ENCODE results near the gene CEP164. TPM values are rescaled to one million over a fixed set of nuclear protein-coding genes. Genes with fewer than 3 reads are reported as not detected.

Gene CEP164
- total RNA-seq, 2 experiments from 2014 or later = 29.3 to 32.6 TPM

GRCh38 chr11:117410861-117411710 is 83.4 kb downstream of the CEP164 start:
- Mint-ChIP-seq H3K36me3 (peaks cover 22% of the 10 kb centered on the region), H3K9me3 (peaks cover 5% of the 10 kb centered on the region), H3K27ac (no peak overlapping the region), H3K4me3 (no peak overlapping the region), H3K27me3 (no peaks in the 10 kb centered on the region), H3K4me1 (ENCODE audit: low read depth) (no peaks in the 10 kb centered on the region)
- POLR2A ChIA-PET = interaction anchor here (1.1 kb wide), 1 partner anchor 83 kb away, joined by 3 read pairs; the partner anchor contains the start of gene CEP164
- CTCF ChIA-PET = interaction anchor here (6.1 kb wide), 1 partner anchor 15 kb away, joined by 31 read pairs; no protein-coding TSS in a partner anchor
- intact Hi-C loops (cut with micrococcal nuclease) = no loop called here
- DNase-seq = no peak

GRCh38 chr11:117411736-117412135 is 84.1 kb downstream of the CEP164 start:
- H3K36me3 Mint-ChIP-seq = peaks cover 16% of the 10 kb centered on the region
- no peaks in the 10 kb centered on the region for H3K4me1 Mint-ChIP-seq (ENCODE audit: low read depth)
- DNase-seq = no peak
- H3K27me3 Mint-ChIP-seq = no peaks in the 10 kb centered on the region
- H3K4me3 Mint-ChIP-seq = no peak overlapping the region
- POLR2A ChIA-PET = interaction anchor here (0.7 to 1.1 kb wide), 2 partner anchors 21 to 84 kb away, joined by 3 read pairs; partner anchors contain the start of gene CEP164
- H3K27ac Mint-ChIP-seq = no peak overlapping the region
- intact Hi-C loops (cut with micrococcal nuclease) = no loop called here
- CTCF ChIA-PET = interaction anchor here (6.1 kb wide), 1 partner anchor 14 kb away, joined by 31 read pairs; no protein-coding TSS in a partner anchor
- H3K9me3 Mint-ChIP-seq = no peaks in the 10 kb centered on the region

- H3K4me3 Mint-ChIP-seq = no peak overlapping the region
- H3K27me3 Mint-ChIP-seq = no peaks in the 10 kb centered on the region
- intact Hi-C loops (cut with micrococcal nuclease) = no loop called here
- H3K9me3 Mint-ChIP-seq = no peaks in the 10 kb centered on the region
- H3K36me3 Mint-ChIP-seq = peaks cover 16% of the 10 kb centered on the region
- CTCF ChIA-PET = interaction anchor here (6.1 kb wide), 1 partner anchor 14 kb away, joined by 31 read pairs; no protein-coding TSS in a partner anchor
- DNase-seq = no peak
- POLR2A ChIA-PET = interaction anchor here (0.7 kb wide), 1 partner anchor 21 kb away, joined by 3 read pairs; no protein-coding TSS in a partner anchor
- no peak overlapping the region for H3K27ac Mint-ChIP-seq
- no peaks in the 10 kb centered on the region for H3K4me1 Mint-ChIP-seq (ENCODE audit: low read depth)
Observed at GRCh38 chr11:117412176-117412575, 84.5 kb downstream of the CEP164 start.

- POLR2A ChIA-PET = no interaction called here
- Mint-ChIP-seq H3K4me1 (ENCODE audit: low read depth) (no peaks in the 10 kb centered on the region), H3K9me3 (no peaks in the 10 kb centered on the region)
Observed at GRCh38 chr11:117412653-117413275, 85.1 kb downstream of the CEP164 start.

GRCh38 chr11:117413616-117414015 is 86.0 kb downstream of the CEP164 start:
- no peaks in the 10 kb centered on the region for H3K27me3 Mint-ChIP-seq
- H3K27ac Mint-ChIP-seq = no peak overlapping the region
- ChIA-PET CTCF (interaction anchor here (0.6 to 6.1 kb wide), 3 partner anchors 12 to 208 kb away, joined by 3 to 31 read pairs (median 3); no protein-coding TSS in a partner anchor), POLR2A (no interaction called here)
- peaks cover 9% of the 10 kb centered on the region for H3K36me3 Mint-ChIP-seq
- intact Hi-C loops (cut with micrococcal nuclease) = no loop called here
- no peak overlapping the region for H3K4me3 Mint-ChIP-seq
- no peak for DNase-seq
- no peaks in the 10 kb centered on the region for H3K4me1 Mint-ChIP-seq (ENCODE audit: low read depth)
- no peaks in the 10 kb centered on the region for H3K9me3 Mint-ChIP-seq

More at GRCh38 chr11:117412653-117413275, 85.1 kb downstream of the CEP164 start:
- Mint-ChIP-seq H3K27me3 (no peaks in the 10 kb centered on the region), H3K36me3 (peaks cover 14% of the 10 kb centered on the region), H3K4me3 (no peak overlapping the region), H3K27ac (no peak overlapping the region)
- CTCF ChIA-PET = interaction anchor here (1.3 to 6.1 kb wide), 2 partner anchors 13 to 208 kb away, joined by 3 to 31 read pairs; no protein-coding TSS in a partner anchor
- DNase-seq = no peak
- intact Hi-C loops (cut with micrococcal nuclease) = no loop called here

GRCh38 chr11:117414724-117415123 is 87.1 kb downstream of the CEP164 start:
- Mint-ChIP-seq H3K4me1 (ENCODE audit: low read depth) (no peaks in the 10 kb centered on the region), H3K4me3 (no peak overlapping the region), H3K36me3 (peaks cover 5% of the 10 kb centered on the region), H3K27me3 (no peaks in the 10 kb centered on the region), H3K9me3 (no peaks in the 10 kb centered on the region), H3K27ac (no peak overlapping the region)
- CTCF ChIA-PET = interaction anchor here (6.1 kb wide), 1 partner anchor 11 kb away, joined by 31 read pairs; no protein-coding TSS in a partner anchor
- intact Hi-C loops (cut with micrococcal nuclease) = no loop called here
- POLR2A ChIA-PET = no interaction called here
- no peak for DNase-seq

GRCh38 chr11:117415358-117415896 is 87.8 kb downstream of the CEP164 start:
- no peaks in the 10 kb centered on the region for H3K27me3 Mint-ChIP-seq
- DNase-seq = no peak
- no peaks in the 10 kb centered on the region for H3K9me3 Mint-ChIP-seq
- H3K36me3 Mint-ChIP-seq = peaks cover 2% of the 10 kb centered on the region
- CTCF ChIA-PET = interaction anchor here (6.1 kb wide), 1 partner anchor 10 kb away, joined by 31 read pairs; no protein-coding TSS in a partner anchor
- no peak overlapping the region for H3K27ac Mint-ChIP-seq
- intact Hi-C loops (cut with micrococcal nuclease) = no loop called here
- H3K4me1 Mint-ChIP-seq (ENCODE audit: low read depth) = no peaks in the 10 kb centered on the region
- POLR2A ChIA-PET = no interaction called here
- no peak overlapping the region for H3K4me3 Mint-ChIP-seq

GRCh38 chr11:117417342-117417741 is 89.7 kb downstream of the CEP164 start:
- no peaks in the 10 kb centered on the region for H3K4me1 Mint-ChIP-seq (ENCODE audit: low read depth)
- H3K27ac Mint-ChIP-seq = no peak overlapping the region
- no peak overlapping the region for H3K4me3 Mint-ChIP-seq
- no peaks in the 10 kb centered on the region for H3K9me3 Mint-ChIP-seq
- no peak for DNase-seq
- ChIA-PET POLR2A (no interaction called here), CTCF (interaction anchor here (0.7 kb wide), 1 partner anchor 9 kb away, joined by 3 read pairs; no protein-coding TSS in a partner anchor)
- H3K36me3 Mint-ChIP-seq = peaks cover 2% of the 10 kb centered on the region
- intact Hi-C loops (cut with micrococcal nuclease) = no loop called here
- no peaks in the 10 kb centered on the region for H3K27me3 Mint-ChIP-seq

- Mint-ChIP-seq H3K36me3 (no peaks in the 10 kb centered on the region), H3K4me1 (ENCODE audit: low read depth) (no peaks in the 10 kb centered on the region), H3K9me3 (no peaks in the 10 kb centered on the region), H3K4me3 (no peak overlapping the region), H3K27me3 (no peaks in the 10 kb centered on the region), H3K27ac (no peak overlapping the region)
- POLR2A ChIA-PET = no interaction called here
- intact Hi-C loops (cut with micrococcal nuclease) = no loop called here
- no peak for DNase-seq
- CTCF ChIA-PET = interaction anchor here (0.7 kb wide), 1 partner anchor 8 kb away, joined by 3 read pairs; no protein-coding TSS in a partner anchor
Observed at GRCh38 chr11:117417856-117418255, 90.2 kb downstream of the CEP164 start.

- DNase-seq = no peak
- intact Hi-C loops (cut with micrococcal nuclease) = no loop called here
- POLR2A ChIA-PET = no interaction called here
- Mint-ChIP-seq H3K4me1 (ENCODE audit: low read depth) (no peaks in the 10 kb centered on the region), H3K27me3 (no peaks in the 10 kb centered on the region), H3K4me3 (no peak overlapping the region), H3K27ac (no peak overlapping the region), H3K9me3 (no peaks in the 10 kb centered on the region), H3K36me3 (no peaks in the 10 kb centered on the region)
- CTCF ChIA-PET = interaction anchor here (1.0 kb wide), 1 partner anchor 9 kb away, joined by 3 read pairs; no protein-coding TSS in a partner anchor
Observed at GRCh38 chr11:117418737-117419481, 91.3 kb downstream of the CEP164 start.

- CTCF ChIA-PET = interaction anchor here (1.0 kb wide), 1 partner anchor 9 kb away, joined by 3 read pairs; no protein-coding TSS in a partner anchor
- Mint-ChIP-seq H3K9me3 (no peaks in the 10 kb centered on the region), H3K4me1 (ENCODE audit: low read depth) (no peaks in the 10 kb centered on the region), H3K36me3 (no peaks in the 10 kb centered on the region), H3K27ac (no peak overlapping the region), H3K27me3 (no peaks in the 10 kb centered on the region), H3K4me3 (no peak overlapping the region)
- POLR2A ChIA-PET = no interaction called here
- no peak for DNase-seq
- intact Hi-C loops (cut with micrococcal nuclease) = loop anchor here (10.0 kb wide), 1 partner anchor 95 kb away; no protein-coding TSS in a partner anchor
Observed at GRCh38 chr11:117419482-117420142, 92.0 kb downstream of the CEP164 start.

Data from activated CD4-positive, alpha-beta memory T cell treated with anti-CD3 and anti-CD28 coated beads for 36 hours (primary cell).